Adrenal gland (tissue), 5 donors: Measurements from ENCODE around the gene MAS1.

Source experiments
- CTCF ChIP-seq, 6 experiments: fragments of 450-650 bp in 4 of 6; fragments of 200-600 bp in 2 of 6; sonication (generic) in 1 of 6; IDR thresholded peaks; 1 replicate in 5 of 6; 2 replicates in 1 of 6; pipeline versions ENCODE4 v1.5.1 to v1.8.0; 2016 to 2021; ENCODE audit warnings: antibody characterized with exemption in 6 of 6, mild to moderate bottlenecking in 2 of 6, moderate library complexity in 1 of 6
- POLR2A ChIP-seq, 2 donors: fragments of 450-650 bp; IDR thresholded peaks; one replicate each; pipeline ENCODE4 v1.6.1; 2017; ENCODE audit warnings: antibody characterized with exemption in 2 of 2, mild to moderate bottlenecking in 2 of 2, moderate library complexity in 1 of 2
- donor health status: DM: no; HTN: no; CAD: no.

GRCh38 chr6:159906400-159906799 lies 15.6 kb downstream of the MAS1 start:
- no peak for TF ChIP-seq CTCF (IDR thresholded peaks at IDR 0.05)
- TF ChIP-seq POLR2A (IDR thresholded peaks at IDR 0.05): no peak
